ENCODE results near the gene FLG. TPM values are rescaled to one million over a fixed set of nuclear protein-coding genes. Genes with fewer than 3 reads are reported as not detected.
"Not testable (repeated sequence)": the region's sequence is repeated elsewhere in the genome, so short reads cannot be mapped to it uniquely, and the experiment has no call there.

FLG gene
- total RNA-seq, 1 experiment from 2014 or later: under 0.01 TPM

DNA sequence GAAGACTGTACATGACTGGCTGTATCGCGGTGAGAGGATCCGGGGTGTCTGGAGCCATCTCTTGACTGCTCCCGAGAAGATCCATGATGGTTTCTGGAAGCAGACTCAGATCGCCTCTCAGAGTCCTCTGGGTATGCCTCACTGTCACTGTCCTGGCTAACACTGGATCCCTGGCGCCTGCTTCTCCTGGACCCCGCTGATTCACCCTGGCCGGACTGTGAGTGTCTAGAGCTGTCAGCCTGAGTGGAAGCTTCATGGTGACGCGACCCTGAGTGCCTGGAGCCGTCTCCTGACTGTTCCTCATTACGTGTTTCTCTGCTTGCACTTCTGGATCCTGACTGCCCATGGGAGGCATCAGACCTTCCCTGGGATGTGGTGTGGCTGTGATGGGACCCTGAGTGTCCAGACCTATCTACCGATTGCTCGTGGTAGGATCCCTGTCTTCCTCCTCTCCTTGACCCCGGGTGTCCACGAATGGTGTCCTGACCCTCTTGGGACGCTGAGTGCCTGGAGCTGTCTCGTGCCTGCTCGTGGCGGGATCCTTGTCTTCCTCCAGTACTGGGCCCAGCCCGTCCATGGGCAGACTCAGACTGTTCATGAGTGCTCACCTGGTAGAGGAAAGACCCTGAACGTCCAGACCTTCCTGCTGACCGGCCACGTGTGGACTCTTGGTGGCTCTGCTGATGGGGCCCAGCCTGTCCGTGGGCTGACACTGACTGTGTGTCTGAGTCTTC is 21.7 kb downstream of the FLG start:
- DNase-seq (ENCODE audit: low read depth): not testable (repeated sequence)

DNA sequence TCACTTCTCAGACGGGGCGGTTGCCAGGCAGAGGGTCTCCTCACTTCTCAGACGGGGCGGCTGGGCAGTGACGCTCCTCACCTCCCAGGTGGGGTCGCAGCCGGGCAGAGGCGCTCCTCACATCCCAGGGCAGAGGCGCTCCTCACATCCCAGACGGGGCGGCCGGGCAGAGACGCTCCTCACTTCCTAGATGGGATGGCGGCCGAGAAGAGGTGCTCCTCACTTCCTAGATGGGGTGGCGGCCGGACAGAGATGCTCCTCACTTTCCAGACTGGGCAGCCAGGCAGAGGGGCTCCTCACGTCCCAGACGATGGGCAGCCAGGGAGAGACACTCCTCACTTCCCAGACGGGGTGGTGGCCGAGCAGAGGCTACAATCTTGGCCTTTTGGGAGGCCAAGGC is 68.6 kb downstream of the FLG start:
- not testable (repeated sequence) for DNase-seq (ENCODE audit: low read depth)

Other genes starting within 250 kb of the FLG start
- gene TCHHL1, start 236.2 kb downstream of the FLG start, total RNA-seq (2014; rRNA removed): not detected in 2 replicates
- gene TCHH, start 209.8 kb downstream of the FLG start, total RNA-seq (2014; rRNA removed): 0.06 TPM in 1 of 2 replicates, not detected in the other
- gene RPTN, start 166.0 kb downstream of the FLG start, total RNA-seq (2014; rRNA removed): not detected in 2 replicates
- not detected in 2 replicates for gene HRNR, start 101.0 kb downstream of the FLG start, total RNA-seq (2014; rRNA removed)
- gene FLG2, start 34.8 kb upstream of the FLG start, total RNA-seq (2014; rRNA removed): not detected in 2 replicates
- not detected in 2 replicates for gene CRNN, start 89.0 kb upstream of the FLG start, total RNA-seq (2014; rRNA removed)
- not detected in 2 replicates for gene LCE5A, start 185.6 kb upstream of the FLG start, total RNA-seq (2014; rRNA removed)
- not detected in 2 replicates for gene CRCT1, start 189.2 kb upstream of the FLG start, total RNA-seq (2014; rRNA removed)
- gene LCE3E, start 241.5 kb upstream of the FLG start, total RNA-seq (2014; rRNA removed): not detected in 2 replicates